Uterus (tissue), 2 donors: Measurements from ENCODE around the gene SSBP3.

Experiments
- CTCF ChIP-seq, 4 experiments: fragments of 200-600 bp in 2 of 4; fragments of 450-650 bp in 2 of 4; sonication (generic) in 2 of 4; IDR thresholded peaks; one replicate each; pipeline ENCODE4 v1.5.1; 2016 to 2019; ENCODE audit warnings: antibody characterized with exemption in 4 of 4, mild to moderate bottlenecking in 2 of 4, moderate library complexity in 1 of 4
- POLR2A ChIP-seq, 2 donors: fragments of 450-650 bp; IDR thresholded peaks; one replicate each; pipeline ENCODE4 v1.6.1; 2016; ENCODE audit warnings: antibody characterized with exemption in 2 of 2, mild to moderate bottlenecking in 1 of 2, moderate library complexity in 1 of 2

GRCh38 chr1:54177726-54178125 is 228.5 kb downstream of the SSBP3 start:
- TF ChIP-seq CTCF (IDR thresholded peaks at IDR 0.05) (no peak), POLR2A (IDR thresholded peaks at IDR 0.05) (no peak)
